Stimulated activated CD4-positive, alpha-beta T cell treated with anti-CD3 and anti-CD28 coated beads, Interleukin-12 subunit alpha, Interleukin-12 subunit beta, amount 100 ng/mL, for 4 hours (primary cell): ENCODE results near the gene PPP6R2.

ENCODE experiments used
- DNase-seq: peaks from one replicate; pipeline ENCODE4 v3.0.0-alpha.2; 2020

Gene PPP6R2

GRCh38 chr22:50305923-50306566, 37.1 kb upstream of the PPP6R2 start:
- DNase-seq, result no peak

- peak; percentile 25 for DNase-seq
Measured at GRCh38 chr22:50306753-50307749, 36.1 kb upstream of the PPP6R2 start, which contains the start of gene PLXNB2. TSS of gene PLXNB2 (minus strand) at chr22:50307646. CDS start at chr22:50290584, 17,062 bp downstream.

- no peak for DNase-seq
Measured at GRCh38 chr22:50307890-50308596, 35.1 kb upstream of the PPP6R2 start.

- DNase-seq, result no peak
Measured at GRCh38 chr22:50308597-50308935, 34.6 kb upstream of the PPP6R2 start.

- no peak for DNase-seq
Measured at GRCh38 chr22:50308986-50309600, 34.0 kb upstream of the PPP6R2 start.

- no peak for DNase-seq
Measured at GRCh38 chr22:50309601-50309991, 33.5 kb upstream of the PPP6R2 start.

- no peak for DNase-seq
Measured at GRCh38 chr22:50310031-50310722, 33.0 kb upstream of the PPP6R2 start.

- no peak for DNase-seq
Measured at GRCh38 chr22:50310949-50311444, 32.1 kb upstream of the PPP6R2 start.

GRCh38 chr22:50311606-50312351, 31.3 kb upstream of the PPP6R2 start:
- no peak for DNase-seq

- DNase-seq, result no peak
Measured at GRCh38 chr22:50312371-50312770, 30.8 kb upstream of the PPP6R2 start.

- no peak for DNase-seq
Measured at GRCh38 chr22:50313021-50313420, 30.1 kb upstream of the PPP6R2 start.

GRCh38 chr22:50313600-50313999, 29.5 kb upstream of the PPP6R2 start:
- no peak for DNase-seq

- no peak for DNase-seq
Measured at GRCh38 chr22:50314081-50314454, 29.1 kb upstream of the PPP6R2 start.

- DNase-seq, result peak; percentile 72
Measured at GRCh38 chr22:50314455-50315288, 28.5 kb upstream of the PPP6R2 start.

- DNase-seq, result no peak
Measured at GRCh38 chr22:50315289-50316113, 27.6 kb upstream of the PPP6R2 start.

- DNase-seq, result no peak
Measured at GRCh38 chr22:50316114-50317065, 26.7 kb upstream of the PPP6R2 start.

- no peak for DNase-seq
Measured at GRCh38 chr22:50317178-50317577, 25.9 kb upstream of the PPP6R2 start.

GRCh38 chr22:50317674-50318073, 25.5 kb upstream of the PPP6R2 start:
- DNase-seq, result no peak
